ENCODE measurements around the gene SP8.
A peak's percentile ranks its signal among the peaks of the same experiment; 100 is the strongest.

The SP8 gene

GRCh38 chr7:20788420-20788990, 1.8 kb upstream of the SP8 start:
- DNase-seq (ENCODE audit: low read depth) = no peak
- no peak overlapping the region for H3K4me3 ChIP-seq (ENCODE audit: control insufficient read depth, low read depth, low read length)
- TF ChIP-seq CTCF (conservative IDR thresholded peaks at IDR 0.05; ENCODE audit: control insufficient read depth, insufficient read depth, low read depth, low read length) = no peak

- TF ChIP-seq CTCF (conservative IDR thresholded peaks at IDR 0.05; ENCODE audit: control insufficient read depth, insufficient read depth, low read depth, low read length) = no peak
- no peak for DNase-seq (ENCODE audit: low read depth)
- H3K4me3 ChIP-seq (ENCODE audit: control insufficient read depth, low read depth, low read length) = no peak overlapping the region
These were observed 1.2 kb upstream of the SP8 start for GRCh38 chr7:20787660-20788419.

- no peak for DNase-seq (ENCODE audit: low read depth)
- H3K4me3 ChIP-seq (ENCODE audit: control insufficient read depth, low read depth, low read length) = no peak overlapping the region
- no peak for TF ChIP-seq CTCF (conservative IDR thresholded peaks at IDR 0.05; ENCODE audit: control insufficient read depth, insufficient read depth, low read depth, low read length)
These were observed 286 bp downstream of the SP8 start for GRCh38 chr7:20786421-20786778.

- no peak overlapping the region for H3K4me3 ChIP-seq (ENCODE audit: control insufficient read depth, low read depth, low read length)
- no peak for DNase-seq (ENCODE audit: low read depth)
- TF ChIP-seq CTCF (conservative IDR thresholded peaks at IDR 0.05; ENCODE audit: control insufficient read depth, insufficient read depth, low read depth, low read length) = no peak
These were observed 655 bp downstream of the SP8 start for GRCh38 chr7:20786049-20786412.

- no peak for DNase-seq (ENCODE audit: low read depth)
- H3K4me3 ChIP-seq (ENCODE audit: control insufficient read depth, low read depth, low read length) = no peak overlapping the region
- no peak for TF ChIP-seq CTCF (conservative IDR thresholded peaks at IDR 0.05; ENCODE audit: control insufficient read depth, insufficient read depth, low read depth, low read length)
These were observed 1.3 kb downstream of the SP8 start for GRCh38 chr7:20785157-20786048.

- peak; percentile 8 for DNase-seq (ENCODE audit: low read depth)
- H3K4me3 ChIP-seq (ENCODE audit: control insufficient read depth, low read depth, low read length) = no peak overlapping the region
- no peak for TF ChIP-seq CTCF (conservative IDR thresholded peaks at IDR 0.05; ENCODE audit: control insufficient read depth, insufficient read depth, low read depth, low read length)
These were observed 2.1 kb downstream of the SP8 start for GRCh38 chr7:20784388-20785156.

Data from fibroblast of mammary gland (primary cell).